Neural progenitor cell (in vitro differentiated cells): ENCODE data around the gene DDX24. TPM values are rescaled to one million over a fixed set of nuclear protein-coding genes. Genes with fewer than 3 reads are reported as not detected.
A peak's percentile ranks its signal among the peaks of the same experiment; 100 is the strongest.

Source experiments
- DNase-seq: peaks from one replicate; pipeline ENCODE4 v3.0.0-alpha.2; 2016; ENCODE audit warnings: low spot score
- H2AFZ ChIP-seq: fragments of 200-600 bp; sonication (generic); replicated peaks from 2 replicates; pipeline ENCODE4 v1.6.1; 2016; ENCODE audit warnings: antibody characterized with exemption
- H3F3A ChIP-seq: fragments of 200-600 bp; sonication (generic); 2 replicates; pipeline ENCODE4 v1.6.1; 2016; ENCODE audit warnings: antibody characterized with exemption, low read depth
- H3K27ac ChIP-seq: fragments of 200-600 bp; sonication (generic); 2 replicates; pipeline ENCODE4 v1.5.1; 2016; ENCODE audit warnings: mild to moderate bottlenecking
- H3K27me3 ChIP-seq: fragments of 200-600 bp; sonication (generic); 2 replicates; pipeline ENCODE4 v1.6.1; 2016; ENCODE audit warnings: mild to moderate bottlenecking, moderate library complexity
- H3K36me3 ChIP-seq: fragments of 200-600 bp; sonication (generic); 2 replicates; pipeline ENCODE4 v1.5.1; 2016
- H3K4me1 ChIP-seq: fragments of 200-600 bp; sonication (generic); 2 replicates; pipeline ENCODE4 v1.6.1; 2016; ENCODE audit warnings: mixed run types
- H3K4me2 ChIP-seq: fragments of 200-600 bp; sonication (generic); 2 replicates; pipeline ENCODE4 v1.6.1; 2016
- H3K4me3 ChIP-seq: fragments of 200-600 bp; sonication (generic); 2 replicates; pipeline ENCODE4 v1.5.1; 2016
- H3K79me2 ChIP-seq: fragments of 200-600 bp; sonication (generic); 2 replicates; pipeline ENCODE4 v1.6.1; 2016; ENCODE audit warnings: low read depth
- H3K9ac ChIP-seq: fragments of 200-600 bp; sonication (generic); 2 replicates; pipeline ENCODE4 v1.6.1; 2016
- H3K9me3 ChIP-seq: fragments of 200-600 bp; sonication (generic); 2 replicates; pipeline ENCODE4 v1.5.1; 2016; ENCODE audit warnings: low read depth
- H4K20me1 ChIP-seq: fragments of 200-600 bp; sonication (generic); 2 replicates; pipeline ENCODE4 v1.6.1; 2016; ENCODE audit warnings: low read depth
- H3K27ac Mint-ChIP-seq: 3 replicates; pipeline ENCODE4 v1.8.0; 2021; ENCODE audit warnings: mixed read lengths
- H3K27me3 Mint-ChIP-seq: 2 replicates; pipeline ENCODE4 v1.8.0; 2022; ENCODE audit warnings: low read depth, mild to moderate bottlenecking, inconsistent platforms, moderate library complexity, mixed read lengths; ENCODE audit not compliant: insufficient read depth
- H3K36me3 Mint-ChIP-seq: 3 replicates; pipeline ENCODE4 v1.8.0; 2021; ENCODE audit warnings: mixed read lengths
- H3K4me1 Mint-ChIP-seq: 3 replicates; pipeline ENCODE4 v1.8.0; 2021; ENCODE audit warnings: mixed read lengths
- H3K4me3 Mint-ChIP-seq: 3 replicates; pipeline ENCODE4 v1.8.0; 2021; ENCODE audit warnings: mild to moderate bottlenecking, moderate library complexity, mixed read lengths
- H3K9me3 Mint-ChIP-seq: 3 replicates; pipeline ENCODE4 v1.8.0; 2020; ENCODE audit warnings: mixed read lengths
- CTCF ChIP-seq: fragments of 200-600 bp; sonication (generic); IDR thresholded peaks from 2 replicates; pipeline ENCODE4 v1.5.1; 2017; ENCODE audit warnings: antibody characterized with exemption, mild to moderate bottlenecking
- EZH2 ChIP-seq: fragments of 200-600 bp; sonication (generic); IDR thresholded peaks from 2 replicates; pipeline ENCODE4 v1.6.1; 2017; ENCODE audit warnings: antibody characterized with exemption, mild to moderate bottlenecking, moderate library complexity
- EZH2phosphoT487 ChIP-seq: fragments of 200-600 bp; sonication (generic); IDR thresholded peaks from 2 replicates; pipeline ENCODE4 v1.6.1; 2017; ENCODE audit warnings: antibody characterized with exemption
- total RNA-seq: library from RNA; depleted of rRNA; stranded (reverse); fragments of >200 nt; gene quantifications from 2 replicates; pipeline ENCODE4 v1.2.3, GENCODE V29; 2015; ENCODE audit warnings: low replicate concordance

DDX24 gene
- total RNA-seq, 1 donor from 2014 or later = 153 TPM

- H3K36me3 ChIP-seq = no peaks in the 10 kb centered on the region
- Mint-ChIP-seq H3K36me3 (peaks cover 20% of the 10 kb centered on the region), H3K4me3 (no peak overlapping the region), H3K27ac (peak overlapping the region; percentile 47), H3K4me1 (peaks cover 2% of the 10 kb centered on the region), H3K27me3 (peaks cover 5% of the 10 kb centered on the region), H3K9me3 (no peaks in the 10 kb centered on the region)
- no peaks in the 10 kb centered on the region for H3K27me3 ChIP-seq
- no peak for DNase-seq
- H3K4me1 ChIP-seq = peaks cover 6% of the 10 kb centered on the region
- H3K27ac ChIP-seq = no peak overlapping the region
- H3F3A ChIP-seq = no peaks in the 10 kb centered on the region
- no peak overlapping the region for H2AFZ ChIP-seq
- no peak overlapping the region for H3K4me3 ChIP-seq
- no peaks in the 10 kb centered on the region for H3K79me2 ChIP-seq
- H3K4me2 ChIP-seq = no peak overlapping the region
- no peaks in the 10 kb centered on the region for H4K20me1 ChIP-seq
- no peak overlapping the region for H3K9ac ChIP-seq
- H3K9me3 ChIP-seq = no peaks in the 10 kb centered on the region
- TF ChIP-seq EZH2phosphoT487 = no peak
- TF ChIP-seq CTCF = no peak
- no peak for TF ChIP-seq EZH2
Measured at GRCh38 chr14:94098326-94098992, 17.5 kb upstream of the DDX24 start.

GRCh38 chr14:94097091-94097490 lies 16.1 kb upstream of the DDX24 start:
- TF ChIP-seq EZH2phosphoT487 (no peak), CTCF (no peak), EZH2 (no peak)
- H3F3A ChIP-seq = no peaks in the 10 kb centered on the region
- peaks cover 20% of the 10 kb centered on the region for H3K36me3 Mint-ChIP-seq
- H3K9me3 ChIP-seq = no peaks in the 10 kb centered on the region
- H3K9me3 Mint-ChIP-seq = no peaks in the 10 kb centered on the region
- no peaks in the 10 kb centered on the region for H4K20me1 ChIP-seq
- H2AFZ ChIP-seq = no peak overlapping the region
- H3K27ac ChIP-seq = no peak overlapping the region
- H3K27me3 ChIP-seq = no peaks in the 10 kb centered on the region
- H3K27ac Mint-ChIP-seq = no peak overlapping the region
- H3K4me3 ChIP-seq = no peak overlapping the region
- no peak overlapping the region for H3K4me2 ChIP-seq
- H3K4me1 Mint-ChIP-seq = peaks cover 2% of the 10 kb centered on the region
- peaks cover 7% of the 10 kb centered on the region for H3K27me3 Mint-ChIP-seq
- no peak overlapping the region for H3K4me3 Mint-ChIP-seq
- H3K4me1 ChIP-seq = peaks cover 6% of the 10 kb centered on the region
- H3K79me2 ChIP-seq = no peaks in the 10 kb centered on the region
- no peak for DNase-seq
- no peaks in the 10 kb centered on the region for H3K36me3 ChIP-seq
- no peak overlapping the region for H3K9ac ChIP-seq

GRCh38 chr14:94093418-94093817 lies 12.4 kb upstream of the DDX24 start:
- Histone ChIP-seq H3K9me3 (no peaks in the 10 kb centered on the region), H3K9ac (no peak overlapping the region), H3K4me3 (no peak overlapping the region), H3K79me2 (no peaks in the 10 kb centered on the region), H3K4me1 (peaks cover 6% of the 10 kb centered on the region), H3K4me2 (no peak overlapping the region), H4K20me1 (no peaks in the 10 kb centered on the region), H2AFZ (no peak overlapping the region), H3K27me3 (no peaks in the 10 kb centered on the region), H3F3A (no peaks in the 10 kb centered on the region), H3K36me3 (no peaks in the 10 kb centered on the region), H3K27ac (no peak overlapping the region)
- H3K27me3 Mint-ChIP-seq = peaks cover 5% of the 10 kb centered on the region
- TF ChIP-seq EZH2 (no peak), EZH2phosphoT487 (no peak), CTCF (no peak)
- H3K9me3 Mint-ChIP-seq = no peaks in the 10 kb centered on the region
- H3K36me3 Mint-ChIP-seq = peaks cover 11% of the 10 kb centered on the region
- no peak overlapping the region for H3K27ac Mint-ChIP-seq
- no peak for DNase-seq
- H3K4me1 Mint-ChIP-seq = no peaks in the 10 kb centered on the region
- no peak overlapping the region for H3K4me3 Mint-ChIP-seq
